ENCODE results near the gene CPE.
"Not testable (repeated sequence)": the region's sequence is repeated elsewhere in the genome, so short reads cannot be mapped to it uniquely, and the experiment has no call there.

- TF ChIP-seq, protein P1, sequence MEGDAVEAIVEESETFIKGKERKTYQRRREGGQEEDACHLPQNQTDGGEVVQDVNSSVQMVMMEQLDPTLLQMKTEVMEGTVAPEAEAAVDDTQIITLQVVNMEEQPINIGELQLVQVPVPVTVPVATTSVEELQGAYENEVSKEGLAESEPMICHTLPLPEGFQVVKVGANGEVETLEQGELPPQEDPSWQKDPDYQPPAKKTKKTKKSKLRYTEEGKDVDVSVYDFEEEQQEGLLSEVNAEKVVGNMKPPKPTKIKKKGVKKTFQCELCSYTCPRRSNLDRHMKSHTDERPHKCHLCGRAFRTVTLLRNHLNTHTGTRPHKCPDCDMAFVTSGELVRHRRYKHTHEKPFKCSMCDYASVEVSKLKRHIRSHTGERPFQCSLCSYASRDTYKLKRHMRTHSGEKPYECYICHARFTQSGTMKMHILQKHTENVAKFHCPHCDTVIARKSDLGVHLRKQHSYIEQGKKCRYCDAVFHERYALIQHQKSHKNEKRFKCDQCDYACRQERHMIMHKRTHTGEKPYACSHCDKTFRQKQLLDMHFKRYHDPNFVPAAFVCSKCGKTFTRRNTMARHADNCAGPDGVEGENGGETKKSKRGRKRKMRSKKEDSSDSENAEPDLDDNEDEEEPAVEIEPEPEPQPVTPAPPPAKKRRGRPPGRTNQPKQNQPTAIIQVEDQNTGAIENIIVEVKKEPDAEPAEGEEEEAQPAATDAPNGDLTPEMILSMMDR (IDR thresholded peaks at IDR 0.05; ENCODE audit: low read depth, low read length), result not testable (repeated sequence)
- TF ChIP-seq EZH2phosphoT487 (IDR thresholded peaks at IDR 0.05; ENCODE audit: low read depth), result not testable (repeated sequence)
Observed at GRCh38 chr4:165492583-165492982, 113.8 kb downstream of the CPE start.
